ENCODE results near the gene BACH2.

Gene BACH2

GRCh38 chr6:90111387-90111786, 185.3 kb downstream of the BACH2 start:
- no peak for TF ChIP-seq CTCF (IDR thresholded peaks at IDR 0.05; ENCODE audit: poor library complexity, severe bottlenecking)
- Histone ChIP-seq H3K4me3 (ENCODE audit: severe bottlenecking) (no peak overlapping the region), H3K27ac (ENCODE audit: poor library complexity, severe bottlenecking) (no peak overlapping the region), H3K36me3 (ENCODE audit: low read depth) (no peaks in the 10 kb centered on the region), H3K4me1 (ENCODE audit: insufficient read depth, poor library complexity, severe bottlenecking) (no peaks in the 10 kb centered on the region), H3K9me3 (ENCODE audit: severe bottlenecking) (peaks cover 6% of the 10 kb centered on the region), H3K27me3 (ENCODE audit: insufficient read depth, poor library complexity, severe bottlenecking) (no peaks in the 10 kb centered on the region)
- ATAC-seq (ENCODE audit: low read depth) (no peak), DNase-seq (ENCODE audit: low spot score) (no peak)

GRCh38 chr6:90110971-90111370, 185.7 kb downstream of the BACH2 start:
- DNase-seq (ENCODE audit: low spot score), result no peak
- ATAC-seq (ENCODE audit: low read depth), result no peak
- TF ChIP-seq CTCF (IDR thresholded peaks at IDR 0.05; ENCODE audit: poor library complexity, severe bottlenecking), result no peak
- no peaks in the 10 kb centered on the region for H3K27me3 ChIP-seq (ENCODE audit: insufficient read depth, poor library complexity, severe bottlenecking)
- H3K4me1 ChIP-seq (ENCODE audit: insufficient read depth, poor library complexity, severe bottlenecking), result no peaks in the 10 kb centered on the region
- peaks cover 6% of the 10 kb centered on the region for H3K9me3 ChIP-seq (ENCODE audit: severe bottlenecking)
- no peaks in the 10 kb centered on the region for H3K36me3 ChIP-seq (ENCODE audit: low read depth)
- no peak overlapping the region for H3K4me3 ChIP-seq (ENCODE audit: severe bottlenecking)
- H3K27ac ChIP-seq (ENCODE audit: poor library complexity, severe bottlenecking), result no peak overlapping the region

- Histone ChIP-seq H3K9me3 (ENCODE audit: severe bottlenecking) (peaks cover 6% of the 10 kb centered on the region), H3K27me3 (ENCODE audit: insufficient read depth, poor library complexity, severe bottlenecking) (no peaks in the 10 kb centered on the region), H3K4me3 (ENCODE audit: severe bottlenecking) (no peak overlapping the region), H3K36me3 (ENCODE audit: low read depth) (no peaks in the 10 kb centered on the region), H3K4me1 (ENCODE audit: insufficient read depth, poor library complexity, severe bottlenecking) (no peaks in the 10 kb centered on the region), H3K27ac (ENCODE audit: poor library complexity, severe bottlenecking) (no peak overlapping the region)
- ATAC-seq (ENCODE audit: low read depth), result no peak
- DNase-seq (ENCODE audit: low spot score), result no peak
- no peak for TF ChIP-seq CTCF (IDR thresholded peaks at IDR 0.05; ENCODE audit: poor library complexity, severe bottlenecking)
These were observed 187.5 kb downstream of the BACH2 start for GRCh38 chr6:90109141-90109540.

- no peak for TF ChIP-seq CTCF (IDR thresholded peaks at IDR 0.05; ENCODE audit: poor library complexity, severe bottlenecking)
- peaks cover 10% of the 10 kb centered on the region for H3K4me1 ChIP-seq (ENCODE audit: insufficient read depth, poor library complexity, severe bottlenecking)
- ATAC-seq (ENCODE audit: low read depth), result no peak
These were observed 188.8 kb downstream of the BACH2 start for GRCh38 chr6:90107771-90108282.

GRCh38 chr6:90107371-90107770, 189.3 kb downstream of the BACH2 start:
- H3K36me3 ChIP-seq (ENCODE audit: low read depth), result no peaks in the 10 kb centered on the region
- no peak overlapping the region for H3K27ac ChIP-seq (ENCODE audit: poor library complexity, severe bottlenecking)
- no peak for DNase-seq (ENCODE audit: low spot score)
- H3K27me3 ChIP-seq (ENCODE audit: insufficient read depth, poor library complexity, severe bottlenecking), result no peaks in the 10 kb centered on the region
- H3K4me1 ChIP-seq (ENCODE audit: insufficient read depth, poor library complexity, severe bottlenecking), result peaks cover 11% of the 10 kb centered on the region
- no peak for ATAC-seq (ENCODE audit: low read depth)
- no peak overlapping the region for H3K4me3 ChIP-seq (ENCODE audit: severe bottlenecking)
- H3K9me3 ChIP-seq (ENCODE audit: severe bottlenecking), result no peaks in the 10 kb centered on the region
- TF ChIP-seq CTCF (IDR thresholded peaks at IDR 0.05; ENCODE audit: poor library complexity, severe bottlenecking), result no peak

More at GRCh38 chr6:90107771-90108282, 188.8 kb downstream of the BACH2 start:
- Histone ChIP-seq H3K27ac (ENCODE audit: poor library complexity, severe bottlenecking) (no peak overlapping the region), H3K4me3 (ENCODE audit: severe bottlenecking) (no peak overlapping the region), H3K36me3 (ENCODE audit: low read depth) (no peaks in the 10 kb centered on the region), H3K27me3 (ENCODE audit: insufficient read depth, poor library complexity, severe bottlenecking) (no peaks in the 10 kb centered on the region), H3K9me3 (ENCODE audit: severe bottlenecking) (no peaks in the 10 kb centered on the region)
- DNase-seq (ENCODE audit: low spot score), result no peak
